SU-DHL-6 (cell line): ENCODE results near the gene NLRP1.

Experiments
- H2AFZ ChIP-seq: fragments of 200-600 bp; sonication (generic); 2 replicates; pipeline ENCODE4 v1.6.1; 2014; ENCODE audit warnings: low read depth, mild to moderate bottlenecking, moderate library complexity, mixed read lengths, antibody characterized with exemption, low read length; ENCODE audit not compliant: severe bottlenecking
- H3F3A ChIP-seq: fragments of 200-600 bp; shearing (Covaris generic); 2 replicates; pipeline ENCODE4 v1.6.0; 2016; ENCODE audit warnings: antibody characterized with exemption, mild to moderate bottlenecking; ENCODE audit not compliant: insufficient read depth
- H3K27ac ChIP-seq: fragments of 200-600 bp; sonication (generic); 2 replicates; pipeline ENCODE4 v1.5.1; 2016; ENCODE audit warnings: low read depth, mild to moderate bottlenecking, low read length, moderate library complexity, mixed read lengths
- H3K27me3 ChIP-seq: fragments of 200-600 bp; sonication (generic), shearing (Covaris generic); 2 replicates; pipeline ENCODE4 v1.6.0; 2014; ENCODE audit warnings: mild to moderate bottlenecking, low read length
- H3K36me3 ChIP-seq: fragments of 200-600 bp; sonication (generic); 2 replicates; pipeline ENCODE4 v1.6.1; 2014; ENCODE audit warnings: mild to moderate bottlenecking, low read length, mixed read lengths
- H3K4me2 ChIP-seq: fragments of 300-600, 200-600 bp; shearing (Covaris generic), sonication (generic); 2 replicates; pipeline ENCODE4 v1.6.0; 2014; ENCODE audit warnings: low read length, low read depth, mild to moderate bottlenecking; ENCODE audit not compliant: poor library complexity, severe bottlenecking
- H3K4me3 ChIP-seq: fragments of 200-600 bp; sonication (generic); 2 replicates; pipeline ENCODE4 v1.5.1; 2014; ENCODE audit warnings: antibody characterized with exemption, low read length, mild to moderate bottlenecking, mixed read lengths; ENCODE audit not compliant: insufficient read depth, poor library complexity, severe bottlenecking
- H3K79me2 ChIP-seq: fragments of 200-600 bp; sonication (generic); 2 replicates; pipeline ENCODE4 v1.6.1; 2014; ENCODE audit warnings: mild to moderate bottlenecking, low read length, moderate library complexity; ENCODE audit not compliant: insufficient read depth
- H3K9ac ChIP-seq: fragments of 200-600 bp; sonication (generic); 2 replicates; pipeline ENCODE4 v1.7.0; 2014; ENCODE audit warnings: mild to moderate bottlenecking, low read length
- H3K9me2 ChIP-seq: fragments of 200-600 bp; sonication (generic); replicated peaks from 2 replicates; pipeline ENCODE4 v1.6.1; 2014; ENCODE audit warnings: low read length; ENCODE audit not compliant: insufficient read depth
- H3K9me3 ChIP-seq: fragments of 200-600 bp; sonication (generic); 2 replicates; pipeline ENCODE4 v1.6.1; 2014; ENCODE audit warnings: low read length, mixed read lengths; ENCODE audit not compliant: insufficient read depth
- H4K20me1 ChIP-seq: fragments of 200-600 bp; sonication (generic); 2 replicates; pipeline ENCODE4 v1.6.1; 2014; ENCODE audit warnings: low read depth, mild to moderate bottlenecking, antibody characterized with exemption, low read length, moderate library complexity, mixed read lengths
- EZH2phosphoT487 ChIP-seq: fragments of 200-600 bp; sonication (generic), shearing (Covaris generic); conservative IDR thresholded peaks from 2 replicates; pipeline ENCODE4 v1.6.1; 2018; ENCODE audit warnings: mild to moderate bottlenecking, antibody characterized with exemption, low read length, moderate library complexity, mixed read lengths
- TF ChIP-seq, protein P1 (sequence below): fragments of 200-600 bp; sonication (generic); IDR thresholded peaks from one replicate; pipeline ENCODE4 v1.5.1; 2017; ENCODE audit warnings: antibody characterized with exemption, mild to moderate bottlenecking, low read length, moderate library complexity; ENCODE audit not compliant: insufficient read depth, poor library complexity, severe bottlenecking

NLRP1 gene

DNA sequence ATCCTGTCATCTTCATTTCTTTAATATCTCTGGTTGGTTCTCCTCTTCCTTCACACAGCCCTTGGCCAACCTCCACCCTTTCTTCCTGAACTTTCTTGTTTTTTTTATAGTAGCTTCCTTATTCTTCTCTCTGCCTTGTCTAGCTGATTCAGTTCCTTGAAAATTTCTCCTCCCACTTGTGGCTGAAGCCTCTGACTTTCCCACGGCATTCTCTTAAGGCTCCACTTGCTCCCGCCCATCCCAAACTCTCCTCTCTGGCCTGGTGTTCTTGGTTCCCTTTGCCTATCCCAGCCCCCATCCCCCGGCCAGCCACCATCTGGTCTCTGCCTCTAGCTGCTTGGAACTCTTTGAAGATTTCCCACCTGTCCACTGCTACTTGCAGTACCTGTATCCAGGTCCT is 29.1 kb downstream of the NLRP1 start:
- TF ChIP-seq, protein P1, sequence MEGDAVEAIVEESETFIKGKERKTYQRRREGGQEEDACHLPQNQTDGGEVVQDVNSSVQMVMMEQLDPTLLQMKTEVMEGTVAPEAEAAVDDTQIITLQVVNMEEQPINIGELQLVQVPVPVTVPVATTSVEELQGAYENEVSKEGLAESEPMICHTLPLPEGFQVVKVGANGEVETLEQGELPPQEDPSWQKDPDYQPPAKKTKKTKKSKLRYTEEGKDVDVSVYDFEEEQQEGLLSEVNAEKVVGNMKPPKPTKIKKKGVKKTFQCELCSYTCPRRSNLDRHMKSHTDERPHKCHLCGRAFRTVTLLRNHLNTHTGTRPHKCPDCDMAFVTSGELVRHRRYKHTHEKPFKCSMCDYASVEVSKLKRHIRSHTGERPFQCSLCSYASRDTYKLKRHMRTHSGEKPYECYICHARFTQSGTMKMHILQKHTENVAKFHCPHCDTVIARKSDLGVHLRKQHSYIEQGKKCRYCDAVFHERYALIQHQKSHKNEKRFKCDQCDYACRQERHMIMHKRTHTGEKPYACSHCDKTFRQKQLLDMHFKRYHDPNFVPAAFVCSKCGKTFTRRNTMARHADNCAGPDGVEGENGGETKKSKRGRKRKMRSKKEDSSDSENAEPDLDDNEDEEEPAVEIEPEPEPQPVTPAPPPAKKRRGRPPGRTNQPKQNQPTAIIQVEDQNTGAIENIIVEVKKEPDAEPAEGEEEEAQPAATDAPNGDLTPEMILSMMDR: no peak
- Histone ChIP-seq H4K20me1 (no peaks in the 10 kb centered on the region), H3F3A (no peaks in the 10 kb centered on the region), H2AFZ (no peak overlapping the region), H3K27me3 (no peaks in the 10 kb centered on the region), H3K4me3 (no peak overlapping the region), H3K36me3 (no peaks in the 10 kb centered on the region), H3K9me2 (no peaks in the 10 kb centered on the region), H3K9me3 (no peaks in the 10 kb centered on the region), H3K4me2 (no peak overlapping the region), H3K9ac (no peak overlapping the region), H3K79me2 (no peaks in the 10 kb centered on the region), H3K27ac (no peak overlapping the region)

DNA sequence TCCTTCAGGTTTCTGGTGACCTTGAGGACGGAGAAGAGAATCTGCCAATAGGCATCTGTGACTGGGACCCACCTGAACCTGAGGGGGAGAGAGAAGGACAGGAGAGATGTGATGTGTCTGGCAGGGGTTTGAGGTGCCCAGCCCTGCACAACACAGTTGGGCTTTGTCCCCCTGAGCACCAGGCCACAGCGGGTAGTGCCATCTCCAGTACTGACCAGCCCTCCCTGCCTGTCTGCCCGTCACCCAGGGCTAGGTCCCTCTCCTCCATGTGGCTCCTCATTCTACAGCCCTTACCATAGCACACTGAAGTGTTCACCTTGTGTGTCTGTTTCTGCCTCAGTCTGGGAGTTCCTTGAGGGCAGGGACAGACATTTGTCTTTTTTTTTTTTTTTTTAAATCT is 30.8 kb downstream of the NLRP1 start:
- H2AFZ ChIP-seq: no peak overlapping the region
- H3K9ac ChIP-seq: no peak overlapping the region
- no peak overlapping the region for H3K4me2 ChIP-seq
- H3K27ac ChIP-seq: no peak overlapping the region
- TF ChIP-seq, protein P1: no peak
- no peak for TF ChIP-seq EZH2phosphoT487
- H3K4me3 ChIP-seq: no peak overlapping the region
- no peaks in the 10 kb centered on the region for H3K36me3 ChIP-seq
- no peaks in the 10 kb centered on the region for H3K79me2 ChIP-seq
- H3F3A ChIP-seq: no peaks in the 10 kb centered on the region
- no peaks in the 10 kb centered on the region for H4K20me1 ChIP-seq
- H3K27me3 ChIP-seq: no peaks in the 10 kb centered on the region
- no peaks in the 10 kb centered on the region for H3K9me2 ChIP-seq
- H3K9me3 ChIP-seq: no peaks in the 10 kb centered on the region

DNA sequence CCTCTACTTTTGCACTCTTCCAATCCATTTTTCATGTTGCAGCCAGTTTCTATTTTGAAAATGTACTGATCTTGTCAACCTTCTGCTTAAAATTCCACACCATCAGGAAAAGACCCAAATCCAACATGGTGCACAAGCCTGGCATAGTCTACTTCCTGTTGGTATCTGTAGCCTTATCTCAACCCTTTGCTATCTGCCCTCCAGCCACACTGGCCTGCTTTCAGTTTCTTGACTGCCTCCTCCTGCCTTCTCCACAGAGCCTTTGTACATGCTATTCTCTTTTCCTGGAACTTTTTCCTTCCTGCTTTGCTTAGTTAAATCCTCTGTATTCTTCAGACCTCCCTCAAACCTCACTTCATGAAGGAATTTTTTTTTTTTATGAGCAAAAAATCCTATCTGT is 31.5 kb downstream of the NLRP1 start:
- Histone ChIP-seq H3K27ac (no peak overlapping the region), H3K4me2 (no peak overlapping the region), H3F3A (no peaks in the 10 kb centered on the region), H3K27me3 (no peaks in the 10 kb centered on the region), H3K4me3 (no peak overlapping the region), H3K79me2 (no peaks in the 10 kb centered on the region), H3K9me2 (no peaks in the 10 kb centered on the region), H2AFZ (no peak overlapping the region), H3K9ac (no peak overlapping the region), H4K20me1 (no peaks in the 10 kb centered on the region), H3K36me3 (no peaks in the 10 kb centered on the region), H3K9me3 (no peaks in the 10 kb centered on the region)
- TF ChIP-seq EZH2phosphoT487: no peak
- TF ChIP-seq, protein P1: no peak
